ENCODE results near the gene SF3B4.

DNA sequence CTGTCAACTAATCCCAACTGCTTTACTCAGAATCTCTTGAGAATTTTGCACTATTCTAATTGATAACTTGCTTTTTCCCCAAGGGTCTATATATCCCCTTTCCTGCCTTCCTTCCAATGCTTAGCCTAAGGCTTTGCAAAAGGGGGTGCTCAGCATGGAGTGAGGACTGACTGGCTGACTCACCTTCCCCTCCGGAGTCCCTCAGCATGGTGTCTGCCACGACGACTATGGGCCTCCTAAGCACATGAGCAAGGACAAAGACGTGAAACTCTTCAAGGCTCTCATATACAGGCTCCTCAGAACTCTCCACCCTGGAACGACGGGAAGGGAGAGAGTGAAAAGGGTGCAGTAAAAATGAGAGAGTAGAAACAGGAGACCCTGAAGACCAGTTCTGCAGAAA lies 22.3 kb upstream of the SF3B4 start:
- TF ChIP-seq POLR2A (IDR thresholded peaks at IDR 0.05): no peak
- TF ChIP-seq, protein P1, sequence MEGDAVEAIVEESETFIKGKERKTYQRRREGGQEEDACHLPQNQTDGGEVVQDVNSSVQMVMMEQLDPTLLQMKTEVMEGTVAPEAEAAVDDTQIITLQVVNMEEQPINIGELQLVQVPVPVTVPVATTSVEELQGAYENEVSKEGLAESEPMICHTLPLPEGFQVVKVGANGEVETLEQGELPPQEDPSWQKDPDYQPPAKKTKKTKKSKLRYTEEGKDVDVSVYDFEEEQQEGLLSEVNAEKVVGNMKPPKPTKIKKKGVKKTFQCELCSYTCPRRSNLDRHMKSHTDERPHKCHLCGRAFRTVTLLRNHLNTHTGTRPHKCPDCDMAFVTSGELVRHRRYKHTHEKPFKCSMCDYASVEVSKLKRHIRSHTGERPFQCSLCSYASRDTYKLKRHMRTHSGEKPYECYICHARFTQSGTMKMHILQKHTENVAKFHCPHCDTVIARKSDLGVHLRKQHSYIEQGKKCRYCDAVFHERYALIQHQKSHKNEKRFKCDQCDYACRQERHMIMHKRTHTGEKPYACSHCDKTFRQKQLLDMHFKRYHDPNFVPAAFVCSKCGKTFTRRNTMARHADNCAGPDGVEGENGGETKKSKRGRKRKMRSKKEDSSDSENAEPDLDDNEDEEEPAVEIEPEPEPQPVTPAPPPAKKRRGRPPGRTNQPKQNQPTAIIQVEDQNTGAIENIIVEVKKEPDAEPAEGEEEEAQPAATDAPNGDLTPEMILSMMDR (IDR thresholded peaks at IDR 0.05): no peak
